ENCODE data around the gene PTPRR. TPM values are rescaled to one million over a fixed set of nuclear protein-coding genes. Genes with fewer than 3 reads are reported as not detected.

Gene PTPRR
- total RNA-seq, 1 donor from 2014 or later = 1.4 TPM

- ATAC-seq = no peak
- no peaks in the 10 kb centered on the region for H3K27me3 ChIP-seq (ENCODE audit: low read depth)
- intact Hi-C loops (cut with DNase I) = no loop called here
- no peak overlapping the region for H3K4me3 ChIP-seq
- H3K36me3 ChIP-seq = no peaks in the 10 kb centered on the region
- TF ChIP-seq CTCF (IDR thresholded peaks at IDR 0.05) = no peak
- no peak overlapping the region for H3K27ac ChIP-seq
- no peaks in the 10 kb centered on the region for H3K4me1 ChIP-seq
- no peak for DNase-seq
- H3K9me3 ChIP-seq = no peaks in the 10 kb centered on the region
Measured at GRCh38 chr12:70835948-70836347, 84.6 kb downstream of the PTPRR start.

- H3K27me3 ChIP-seq (ENCODE audit: low read depth) = no peaks in the 10 kb centered on the region
- H3K27ac ChIP-seq = no peak overlapping the region
- DNase-seq = no peak
- no peaks in the 10 kb centered on the region for H3K4me1 ChIP-seq
- ATAC-seq = no peak
- intact Hi-C loops (cut with DNase I) = no loop called here
- no peaks in the 10 kb centered on the region for H3K36me3 ChIP-seq
- H3K4me3 ChIP-seq = no peak overlapping the region
- TF ChIP-seq CTCF (IDR thresholded peaks at IDR 0.05) = no peak
- no peaks in the 10 kb centered on the region for H3K9me3 ChIP-seq
Measured at GRCh38 chr12:70831543-70831942, 89.0 kb downstream of the PTPRR start.

GRCh38 chr12:70830221-70831061 is 90.1 kb downstream of the PTPRR start:
- H3K27ac ChIP-seq = no peak overlapping the region
- H3K9me3 ChIP-seq = no peaks in the 10 kb centered on the region
- H3K4me3 ChIP-seq = no peak overlapping the region
- intact Hi-C loops (cut with DNase I) = no loop called here
- H3K27me3 ChIP-seq (ENCODE audit: low read depth) = no peaks in the 10 kb centered on the region
- TF ChIP-seq CTCF (IDR thresholded peaks at IDR 0.05) = no peak
- no peaks in the 10 kb centered on the region for H3K36me3 ChIP-seq
- no peaks in the 10 kb centered on the region for H3K4me1 ChIP-seq
- ATAC-seq (no peak), DNase-seq (no peak)

GRCh38 chr12:70829070-70829469 is 91.5 kb downstream of the PTPRR start:
- no peak for TF ChIP-seq CTCF (IDR thresholded peaks at IDR 0.05)
- no peak for ATAC-seq

GRCh38 chr12:70828351-70828750 is 92.2 kb downstream of the PTPRR start:
- no peak for TF ChIP-seq CTCF (IDR thresholded peaks at IDR 0.05)
- intact Hi-C loops (cut with DNase I) = no loop called here
- ATAC-seq (no peak), DNase-seq (no peak)
- H3K36me3 ChIP-seq = no peaks in the 10 kb centered on the region
- H3K27me3 ChIP-seq (ENCODE audit: low read depth) = no peaks in the 10 kb centered on the region
- no peak overlapping the region for H3K4me3 ChIP-seq
- no peaks in the 10 kb centered on the region for H3K9me3 ChIP-seq
- no peaks in the 10 kb centered on the region for H3K4me1 ChIP-seq
- H3K27ac ChIP-seq = no peak overlapping the region

More at GRCh38 chr12:70829070-70829469, 91.5 kb downstream of the PTPRR start:
- Histone ChIP-seq H3K4me1 (no peaks in the 10 kb centered on the region), H3K4me3 (no peak overlapping the region), H3K9me3 (no peaks in the 10 kb centered on the region), H3K27ac (no peak overlapping the region), H3K27me3 (ENCODE audit: low read depth) (no peaks in the 10 kb centered on the region), H3K36me3 (no peaks in the 10 kb centered on the region)
- intact Hi-C loops (cut with DNase I) = no loop called here
- no peak for DNase-seq
